ENCODE results near the gene GIT2. TPM values are rescaled to one million over a fixed set of nuclear protein-coding genes. Genes with fewer than 3 reads are reported as not detected.

The GIT2 gene
- total and polyA plus RNA-seq, 2 donors from 2014 or later: 10.4 to 46.2 TPM

- H3K27ac ChIP-seq (ENCODE audit: low read depth in 2 of 2, low read length in 2 of 2): no peak overlapping the region
- TF ChIP-seq CTCF (IDR thresholded peaks at IDR 0.05; ENCODE audit: borderline replicate concordance, extremely low read depth, insufficient read depth): no peak
- H3K4me3 ChIP-seq (ENCODE audit: low read length in 3 of 3): no peak overlapping the region
- DNase-seq: no peak
- no peaks in the 10 kb centered on the region for H3K9me3 ChIP-seq (ENCODE audit: control insufficient read depth in 2 of 3, insufficient read depth in 1 of 3, low read length in 3 of 3)
- H3K9ac ChIP-seq (ENCODE audit: low read length in 3 of 3): no peak overlapping the region
- no peaks in the 10 kb centered on the region for H3K27me3 ChIP-seq (ENCODE audit: control insufficient read depth, insufficient read depth, low read length)
- intact Hi-C loops (cut with DNase I): no loop called here
- no peaks in the 10 kb centered on the region for H3K4me1 ChIP-seq (ENCODE audit: control insufficient read depth in 2 of 3, insufficient read depth in 2 of 3, low read depth in 1 of 3, low read length in 3 of 3)
- no peak for FAIRE-seq
- H3K36me3 ChIP-seq (ENCODE audit: control insufficient read depth in 2 of 3, insufficient read depth in 3 of 3, low read length in 3 of 3): peaks cover 4 to 34% (median 29%) of the 10 kb centered on the region in 3 donors
Measured at GRCh38 chr12:109912855-109913321, 83.3 kb downstream of the GIT2 start.

GRCh38 chr12:109910969-109911348 is 85.2 kb downstream of the GIT2 start:
- Histone ChIP-seq H3K4me3 (ENCODE audit: low read length in 3 of 3) (no peak overlapping the region), H3K9me3 (ENCODE audit: control insufficient read depth in 2 of 3, insufficient read depth in 1 of 3, low read length in 3 of 3) (no peaks in the 10 kb centered on the region), H3K27me3 (ENCODE audit: control insufficient read depth, insufficient read depth, low read length) (no peaks in the 10 kb centered on the region), H3K9ac (ENCODE audit: low read length in 3 of 3) (no peak overlapping the region), H3K36me3 (ENCODE audit: control insufficient read depth in 2 of 3, insufficient read depth in 3 of 3, low read length in 3 of 3) (peaks cover 3 to 33% (median 31%) of the 10 kb centered on the region in 3 donors), H3K4me1 (ENCODE audit: control insufficient read depth in 2 of 3, insufficient read depth in 2 of 3, low read depth in 1 of 3, low read length in 3 of 3) (no peaks in the 10 kb centered on the region), H3K27ac (ENCODE audit: low read depth in 2 of 2, low read length in 2 of 2) (no peak overlapping the region)
- FAIRE-seq (no peak), DNase-seq (no peak)
- TF ChIP-seq CTCF (IDR thresholded peaks at IDR 0.05; ENCODE audit: borderline replicate concordance, extremely low read depth, insufficient read depth): no peak
- intact Hi-C loops (cut with DNase I): no loop called here

- Histone ChIP-seq H3K4me1 (ENCODE audit: control insufficient read depth in 2 of 3, insufficient read depth in 2 of 3, low read depth in 1 of 3, low read length in 3 of 3) (no peaks in the 10 kb centered on the region), H3K36me3 (ENCODE audit: control insufficient read depth in 2 of 3, insufficient read depth in 3 of 3, low read length in 3 of 3) (peaks cover 3 to 31% (median 29%) of the 10 kb centered on the region in 3 donors), H3K27me3 (ENCODE audit: control insufficient read depth, insufficient read depth, low read length) (no peaks in the 10 kb centered on the region), H3K9ac (ENCODE audit: low read length in 3 of 3) (no peak overlapping the region), H3K4me3 (ENCODE audit: low read length in 3 of 3) (no peak overlapping the region), H3K9me3 (ENCODE audit: control insufficient read depth in 2 of 3, insufficient read depth in 1 of 3, low read length in 3 of 3) (no peaks in the 10 kb centered on the region), H3K27ac (ENCODE audit: low read depth in 2 of 2, low read length in 2 of 2) (no peak overlapping the region)
- intact Hi-C loops (cut with DNase I): no loop called here
- TF ChIP-seq CTCF (IDR thresholded peaks at IDR 0.05; ENCODE audit: borderline replicate concordance, extremely low read depth, insufficient read depth): no peak
- DNase-seq (no peak), FAIRE-seq (no peak)
Measured at GRCh38 chr12:109910254-109910968, 85.8 kb downstream of the GIT2 start.
